SU-DHL-6 (cell line): ENCODE measurements around the gene LRRC39.

Experiments used
- H2AFZ ChIP-seq: fragments of 200-600 bp; sonication (generic); 2 replicates; pipeline ENCODE4 v1.6.1; 2014; ENCODE audit warnings: low read depth, mild to moderate bottlenecking, moderate library complexity, mixed read lengths, antibody characterized with exemption, low read length; ENCODE audit not compliant: severe bottlenecking
- H3F3A ChIP-seq: fragments of 200-600 bp; shearing (Covaris generic); 2 replicates; pipeline ENCODE4 v1.6.0; 2016; ENCODE audit warnings: antibody characterized with exemption, mild to moderate bottlenecking; ENCODE audit not compliant: insufficient read depth
- H3K27ac ChIP-seq: fragments of 200-600 bp; sonication (generic); 2 replicates; pipeline ENCODE4 v1.5.1; 2016; ENCODE audit warnings: low read depth, mild to moderate bottlenecking, low read length, moderate library complexity, mixed read lengths
- H3K27me3 ChIP-seq: fragments of 200-600 bp; sonication (generic), shearing (Covaris generic); 2 replicates; pipeline ENCODE4 v1.6.0; 2014; ENCODE audit warnings: mild to moderate bottlenecking, low read length
- H3K36me3 ChIP-seq: fragments of 200-600 bp; sonication (generic); 2 replicates; pipeline ENCODE4 v1.6.1; 2014; ENCODE audit warnings: mild to moderate bottlenecking, low read length, mixed read lengths
- H3K4me2 ChIP-seq: fragments of 300-600, 200-600 bp; shearing (Covaris generic), sonication (generic); 2 replicates; pipeline ENCODE4 v1.6.0; 2014; ENCODE audit warnings: low read length, low read depth, mild to moderate bottlenecking; ENCODE audit not compliant: poor library complexity, severe bottlenecking
- H3K4me3 ChIP-seq: fragments of 200-600 bp; sonication (generic); 2 replicates; pipeline ENCODE4 v1.5.1; 2014; ENCODE audit warnings: antibody characterized with exemption, low read length, mild to moderate bottlenecking, mixed read lengths; ENCODE audit not compliant: insufficient read depth, poor library complexity, severe bottlenecking
- H3K79me2 ChIP-seq: fragments of 200-600 bp; sonication (generic); 2 replicates; pipeline ENCODE4 v1.6.1; 2014; ENCODE audit warnings: mild to moderate bottlenecking, low read length, moderate library complexity; ENCODE audit not compliant: insufficient read depth
- H3K9ac ChIP-seq: fragments of 200-600 bp; sonication (generic); 2 replicates; pipeline ENCODE4 v1.7.0; 2014; ENCODE audit warnings: mild to moderate bottlenecking, low read length
- H3K9me2 ChIP-seq: fragments of 200-600 bp; sonication (generic); replicated peaks from 2 replicates; pipeline ENCODE4 v1.6.1; 2014; ENCODE audit warnings: low read length; ENCODE audit not compliant: insufficient read depth
- H3K9me3 ChIP-seq: fragments of 200-600 bp; sonication (generic); 2 replicates; pipeline ENCODE4 v1.6.1; 2014; ENCODE audit warnings: low read length, mixed read lengths; ENCODE audit not compliant: insufficient read depth
- H4K20me1 ChIP-seq: fragments of 200-600 bp; sonication (generic); 2 replicates; pipeline ENCODE4 v1.6.1; 2014; ENCODE audit warnings: low read depth, mild to moderate bottlenecking, antibody characterized with exemption, low read length, moderate library complexity, mixed read lengths
- EZH2phosphoT487 ChIP-seq: fragments of 200-600 bp; sonication (generic), shearing (Covaris generic); conservative IDR thresholded peaks from 2 replicates; pipeline ENCODE4 v1.6.1; 2018; ENCODE audit warnings: mild to moderate bottlenecking, antibody characterized with exemption, low read length, moderate library complexity, mixed read lengths
- TF ChIP-seq, protein P1 (sequence below): fragments of 200-600 bp; sonication (generic); IDR thresholded peaks from one replicate; pipeline ENCODE4 v1.5.1; 2017; ENCODE audit warnings: antibody characterized with exemption, mild to moderate bottlenecking, low read length, moderate library complexity; ENCODE audit not compliant: insufficient read depth, poor library complexity, severe bottlenecking

LRRC39 gene

DNA sequence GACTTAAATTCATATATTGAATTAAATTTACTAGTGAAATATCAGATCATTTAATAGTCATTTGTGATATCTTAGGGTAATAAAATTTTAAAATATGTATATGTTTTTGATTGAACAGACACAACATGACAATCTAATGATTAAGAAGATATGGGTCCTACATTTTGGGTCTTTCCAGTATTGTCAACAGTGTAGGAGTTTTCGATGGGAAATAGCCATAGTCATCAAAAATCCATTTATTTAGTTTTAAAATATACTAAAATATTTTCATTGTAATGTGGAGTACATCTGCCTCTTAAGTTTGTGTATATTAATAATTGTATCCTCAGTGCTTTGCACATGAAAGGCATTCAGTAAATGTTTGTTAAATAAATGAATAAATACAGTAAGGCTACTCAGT, 31.1 kb downstream of the LRRC39 start:
- Histone ChIP-seq H3K79me2 (no peaks in the 10 kb centered on the region), H3K9me2 (no peaks in the 10 kb centered on the region), H3K9me3 (no peaks in the 10 kb centered on the region), H4K20me1 (no peaks in the 10 kb centered on the region), H3K4me2 (no peak overlapping the region), H2AFZ (no peak overlapping the region), H3K4me3 (no peak overlapping the region), H3F3A (peaks cover 11% of the 10 kb centered on the region), H3K36me3 (peaks cover 45% of the 10 kb centered on the region), H3K27me3 (no peaks in the 10 kb centered on the region), H3K27ac (no peak overlapping the region), H3K9ac (no peak overlapping the region)
- TF ChIP-seq EZH2phosphoT487: no peak
- TF ChIP-seq, protein P1, sequence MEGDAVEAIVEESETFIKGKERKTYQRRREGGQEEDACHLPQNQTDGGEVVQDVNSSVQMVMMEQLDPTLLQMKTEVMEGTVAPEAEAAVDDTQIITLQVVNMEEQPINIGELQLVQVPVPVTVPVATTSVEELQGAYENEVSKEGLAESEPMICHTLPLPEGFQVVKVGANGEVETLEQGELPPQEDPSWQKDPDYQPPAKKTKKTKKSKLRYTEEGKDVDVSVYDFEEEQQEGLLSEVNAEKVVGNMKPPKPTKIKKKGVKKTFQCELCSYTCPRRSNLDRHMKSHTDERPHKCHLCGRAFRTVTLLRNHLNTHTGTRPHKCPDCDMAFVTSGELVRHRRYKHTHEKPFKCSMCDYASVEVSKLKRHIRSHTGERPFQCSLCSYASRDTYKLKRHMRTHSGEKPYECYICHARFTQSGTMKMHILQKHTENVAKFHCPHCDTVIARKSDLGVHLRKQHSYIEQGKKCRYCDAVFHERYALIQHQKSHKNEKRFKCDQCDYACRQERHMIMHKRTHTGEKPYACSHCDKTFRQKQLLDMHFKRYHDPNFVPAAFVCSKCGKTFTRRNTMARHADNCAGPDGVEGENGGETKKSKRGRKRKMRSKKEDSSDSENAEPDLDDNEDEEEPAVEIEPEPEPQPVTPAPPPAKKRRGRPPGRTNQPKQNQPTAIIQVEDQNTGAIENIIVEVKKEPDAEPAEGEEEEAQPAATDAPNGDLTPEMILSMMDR: no peak

DNA sequence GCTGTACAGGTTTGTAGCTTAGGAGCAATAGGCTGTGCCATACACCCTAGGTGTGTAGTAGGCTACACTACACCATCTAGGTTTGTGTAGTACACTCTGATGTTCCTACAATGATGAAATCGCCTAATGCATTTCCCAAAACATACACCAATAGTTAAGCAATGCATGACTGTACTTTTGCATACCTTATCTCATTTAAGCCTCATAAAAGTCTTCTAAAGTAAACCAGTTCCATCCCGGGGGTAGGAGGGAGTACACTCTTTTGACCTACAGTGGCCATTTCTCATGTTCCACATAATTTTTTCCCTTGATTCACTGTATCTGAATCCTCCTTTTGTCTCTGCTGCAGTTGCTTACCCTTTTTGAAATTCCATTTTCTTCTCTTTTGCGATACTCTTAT, 32.9 kb downstream of the LRRC39 start:
- no peak overlapping the region for H3K9ac ChIP-seq
- H3K4me2 ChIP-seq: no peak overlapping the region
- H3K36me3 ChIP-seq: peaks cover 64% of the 10 kb centered on the region
- H2AFZ ChIP-seq: no peak overlapping the region
- no peaks in the 10 kb centered on the region for H4K20me1 ChIP-seq
- H3K9me2 ChIP-seq: no peaks in the 10 kb centered on the region
- no peaks in the 10 kb centered on the region for H3K79me2 ChIP-seq
- peaks cover 4% of the 10 kb centered on the region; the same call in 1 of the 2 replicates for H3F3A ChIP-seq
- H3K27ac ChIP-seq: no peak overlapping the region
- no peak overlapping the region for H3K4me3 ChIP-seq
- no peaks in the 10 kb centered on the region for H3K9me3 ChIP-seq
- TF ChIP-seq EZH2phosphoT487: no peak
- TF ChIP-seq, protein P1: no peak
- no peaks in the 10 kb centered on the region for H3K27me3 ChIP-seq

DNA sequence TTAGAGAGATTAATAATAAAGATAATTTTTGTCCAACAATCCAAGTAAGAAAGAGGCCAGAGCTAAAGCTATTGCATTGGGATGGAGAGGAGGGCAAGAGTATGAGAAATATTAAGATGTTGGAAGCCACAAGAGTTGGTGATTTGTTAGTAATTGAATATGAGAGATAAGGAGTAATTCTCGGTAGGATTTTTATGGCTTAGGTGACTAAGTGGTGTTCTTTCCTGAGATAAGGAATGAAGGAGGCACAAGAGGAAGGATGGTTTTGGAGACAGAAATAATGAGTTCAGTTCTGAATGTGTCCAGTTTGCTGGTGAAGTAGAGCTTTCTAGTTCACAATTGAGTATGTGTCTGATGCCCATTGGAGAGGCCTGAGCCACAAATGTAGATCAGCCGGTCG, 35.7 kb downstream of the LRRC39 start:
- peaks cover 72% of the 10 kb centered on the region for H3K36me3 ChIP-seq
- no peak overlapping the region for H2AFZ ChIP-seq
- H3K9ac ChIP-seq: no peak overlapping the region
- no peak overlapping the region for H3K4me2 ChIP-seq
- H3K9me2 ChIP-seq: no peaks in the 10 kb centered on the region
- no peaks in the 10 kb centered on the region; the same call in 1 of the 2 replicates for H3K79me2 ChIP-seq
- no peaks in the 10 kb centered on the region for H3F3A ChIP-seq
- no peak overlapping the region for H3K4me3 ChIP-seq
- no peaks in the 10 kb centered on the region for H3K27me3 ChIP-seq
- TF ChIP-seq EZH2phosphoT487: no peak
- TF ChIP-seq, protein P1: no peak
- H3K27ac ChIP-seq: no peak overlapping the region
- H4K20me1 ChIP-seq: no peaks in the 10 kb centered on the region
- H3K9me3 ChIP-seq: no peaks in the 10 kb centered on the region

DNA sequence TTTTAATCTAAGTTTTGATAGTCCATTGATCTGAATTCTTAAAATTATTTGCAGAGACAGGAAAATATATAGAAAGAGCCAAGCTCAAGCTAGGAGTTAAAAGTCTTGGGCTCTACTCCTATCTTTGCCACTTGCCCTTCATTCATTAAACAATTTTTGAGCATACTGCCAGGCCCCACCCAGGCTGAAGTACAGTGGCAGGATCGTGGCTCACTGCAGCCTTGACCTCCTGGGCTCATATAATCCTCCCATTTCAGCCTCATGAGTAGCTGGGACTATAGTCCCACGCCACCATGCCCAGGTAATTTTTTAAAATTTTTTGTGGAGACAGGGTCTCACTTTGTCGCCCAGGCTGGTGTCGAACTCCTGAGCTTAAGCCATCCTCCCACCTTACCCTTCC, 36.9 kb downstream of the LRRC39 start:
- TF ChIP-seq, protein P1: no peak
- TF ChIP-seq EZH2phosphoT487: no peak
- H3K79me2 ChIP-seq: no peaks in the 10 kb centered on the region; the same call in 1 of the 2 replicates
- no peaks in the 10 kb centered on the region for H4K20me1 ChIP-seq
- H3F3A ChIP-seq: no peaks in the 10 kb centered on the region
- no peak overlapping the region for H3K4me3 ChIP-seq
- H3K27me3 ChIP-seq: no peaks in the 10 kb centered on the region
- no peaks in the 10 kb centered on the region for H3K9me2 ChIP-seq
- no peak overlapping the region for H3K4me2 ChIP-seq
- H3K36me3 ChIP-seq: peaks cover 75% of the 10 kb centered on the region
- H3K27ac ChIP-seq: no peak overlapping the region
- H2AFZ ChIP-seq: no peak overlapping the region
- no peaks in the 10 kb centered on the region for H3K9me3 ChIP-seq
- no peak overlapping the region for H3K9ac ChIP-seq
